ENCODE results near the gene ILK.

DNA sequence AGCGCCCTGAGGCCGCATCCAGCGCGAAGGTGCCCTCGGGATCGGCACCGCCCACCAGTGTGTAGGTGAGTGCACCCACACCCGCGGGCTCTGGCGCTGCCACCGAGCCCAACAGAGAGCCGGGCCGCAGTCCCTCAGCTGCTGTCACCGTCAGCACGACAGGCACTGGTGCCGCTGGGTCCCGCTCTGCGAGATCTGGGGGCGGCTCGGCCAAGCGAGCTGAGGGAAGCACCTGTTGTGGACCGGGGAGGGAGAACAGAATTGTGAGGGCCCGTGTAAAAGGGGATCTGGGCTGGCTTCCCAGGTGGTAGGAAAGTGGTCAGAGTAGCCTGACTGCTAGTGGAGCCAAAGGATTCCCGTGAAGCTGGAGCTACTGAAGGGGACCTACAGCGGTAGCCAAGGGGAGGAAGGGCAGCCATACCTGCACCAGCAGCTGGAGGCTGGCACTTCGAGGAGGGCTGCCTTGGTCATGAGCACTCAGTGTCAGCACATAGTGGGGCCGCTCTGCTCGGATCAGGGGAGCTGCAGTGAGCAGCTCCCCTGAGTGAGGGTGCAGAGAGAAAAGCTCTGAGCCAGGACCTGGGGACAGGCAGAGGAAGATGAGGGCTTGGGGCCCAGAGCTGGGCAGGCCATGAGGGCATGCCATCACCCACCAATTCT is 27.2 kb downstream of the ILK start:
- TF ChIP-seq, protein P1, sequence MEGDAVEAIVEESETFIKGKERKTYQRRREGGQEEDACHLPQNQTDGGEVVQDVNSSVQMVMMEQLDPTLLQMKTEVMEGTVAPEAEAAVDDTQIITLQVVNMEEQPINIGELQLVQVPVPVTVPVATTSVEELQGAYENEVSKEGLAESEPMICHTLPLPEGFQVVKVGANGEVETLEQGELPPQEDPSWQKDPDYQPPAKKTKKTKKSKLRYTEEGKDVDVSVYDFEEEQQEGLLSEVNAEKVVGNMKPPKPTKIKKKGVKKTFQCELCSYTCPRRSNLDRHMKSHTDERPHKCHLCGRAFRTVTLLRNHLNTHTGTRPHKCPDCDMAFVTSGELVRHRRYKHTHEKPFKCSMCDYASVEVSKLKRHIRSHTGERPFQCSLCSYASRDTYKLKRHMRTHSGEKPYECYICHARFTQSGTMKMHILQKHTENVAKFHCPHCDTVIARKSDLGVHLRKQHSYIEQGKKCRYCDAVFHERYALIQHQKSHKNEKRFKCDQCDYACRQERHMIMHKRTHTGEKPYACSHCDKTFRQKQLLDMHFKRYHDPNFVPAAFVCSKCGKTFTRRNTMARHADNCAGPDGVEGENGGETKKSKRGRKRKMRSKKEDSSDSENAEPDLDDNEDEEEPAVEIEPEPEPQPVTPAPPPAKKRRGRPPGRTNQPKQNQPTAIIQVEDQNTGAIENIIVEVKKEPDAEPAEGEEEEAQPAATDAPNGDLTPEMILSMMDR (conservative IDR thresholded peaks at IDR 0.05): no peak
- no peak for TF ChIP-seq EZH2 (IDR thresholded peaks at IDR 0.05; ENCODE audit: low read depth)

Data from PC-9 (cell line).